NOMO-1 treated with dmso at 0.1 percent for 144 hours (cell line): Measurements from ENCODE around the gene PNCK.
"Not testable (repeated sequence)": the region's sequence is repeated elsewhere in the genome, so short reads cannot be mapped to it uniquely, and the experiment has no call there.

Experiments used
- DNase-seq: peaks from one replicate; lab custom pipeline; 2025; ENCODE audit not compliant: unreplicated experiment; lab: John Stamatoyannopoulos, UW

PNCK gene

GRCh38 chrX:153699210-153699783 lies 25.7 kb upstream of the PNCK start:
- DNase-seq: not testable (repeated sequence)

- no peak for DNase-seq
Measured at GRCh38 chrX:153697924-153698865, 24.6 kb upstream of the PNCK start.

- DNase-seq: not testable (repeated sequence)
Measured at GRCh38 chrX:153696986-153697722, 23.5 kb upstream of the PNCK start.

GRCh38 chrX:153696538-153696937 lies 22.9 kb upstream of the PNCK start:
- DNase-seq: not testable (repeated sequence)

GRCh38 chrX:153696100-153696499 lies 22.5 kb upstream of the PNCK start:
- DNase-seq: no peak

- no peak for DNase-seq
Measured at GRCh38 chrX:153694687-153695270, 21.2 kb upstream of the PNCK start.

GRCh38 chrX:153694256-153694655 lies 20.6 kb upstream of the PNCK start:
- DNase-seq: not testable (repeated sequence)

- no peak for DNase-seq
Measured at GRCh38 chrX:153693216-153694086, 19.8 kb upstream of the PNCK start.

GRCh38 chrX:153692611-153693156 lies 19.1 kb upstream of the PNCK start:
- no peak for DNase-seq

- DNase-seq: no peak
Measured at GRCh38 chrX:153692003-153692402, 18.4 kb upstream of the PNCK start.

GRCh38 chrX:153691032-153691827 lies 17.6 kb upstream of the PNCK start:
- DNase-seq: not testable (repeated sequence)

- DNase-seq: no peak
Measured at GRCh38 chrX:153690466-153690865, 16.9 kb upstream of the PNCK start.

- DNase-seq: no peak
Measured at GRCh38 chrX:153689654-153690465, 16.2 kb upstream of the PNCK start.

- no peak for DNase-seq
Measured at GRCh38 chrX:153688911-153689590, 15.4 kb upstream of the PNCK start.

- no peak for DNase-seq
Measured at GRCh38 chrX:153688506-153688905, 14.9 kb upstream of the PNCK start.

- DNase-seq: no peak
Measured at GRCh38 chrX:153688071-153688470, 14.5 kb upstream of the PNCK start.

GRCh38 chrX:153687121-153688039 lies 13.8 kb upstream of the PNCK start, which contains the start of gene SLC6A8:
SLC6A8 (plus strand) TSS chrX:153687926; CDS start chrX:153688575, 649 bp downstream.
- DNase-seq: peak; percentile 14
